Measurements from ENCODE around the gene GPATCH4. TPM values are rescaled to one million over a fixed set of nuclear protein-coding genes. Genes with fewer than 3 reads are reported as not detected.
"Not testable (repeated sequence)": the region's sequence is repeated elsewhere in the genome, so short reads cannot be mapped to it uniquely, and the experiment has no call there.

GPATCH4 gene
- total RNA-seq, 1 donor from 2014 or later, result 19.7 TPM

GRCh38 chr1:156629823-156630449 lies 28.7 kb upstream of the GPATCH4 start:
- no peak for DNase-seq (ENCODE audit: low spot score)
- intact Hi-C loops (cut with DNase I), result no loop called here
- ATAC-seq, result no peak

GRCh38 chr1:156627313-156627880 lies 26.1 kb upstream of the GPATCH4 start:
- intact Hi-C loops (cut with DNase I), result loop anchor here (2.0 kb wide), 1 partner anchor 25 kb away; no protein-coding TSS in a partner anchor

GRCh38 chr1:156626079-156626438 lies 24.8 kb upstream of the GPATCH4 start:
- intact Hi-C loops (cut with DNase I), result loop anchor here (2.0 kb wide), 1 partner anchor 27 kb away; no protein-coding TSS in a partner anchor
- ATAC-seq (no peak), DNase-seq (ENCODE audit: low spot score) (no peak)

More at GRCh38 chr1:156627313-156627880, 26.1 kb upstream of the GPATCH4 start:
- DNase-seq (ENCODE audit: low spot score) (no peak), ATAC-seq (no peak)

- peak; percentile 79 for DNase-seq (ENCODE audit: low spot score)
- peak; percentile 66 for ATAC-seq
- intact Hi-C loops (cut with DNase I), result loop anchor here (2.0 kb wide), 1 partner anchor 27 kb away; no protein-coding TSS in a partner anchor
Measured at GRCh38 chr1:156625436-156626078, 24.3 kb upstream of the GPATCH4 start.

- ATAC-seq (no peak), DNase-seq (ENCODE audit: low spot score) (no peak)
- intact Hi-C loops (cut with DNase I), result no loop called here
Measured at GRCh38 chr1:156624814-156625435, 23.6 kb upstream of the GPATCH4 start.

DNA sequence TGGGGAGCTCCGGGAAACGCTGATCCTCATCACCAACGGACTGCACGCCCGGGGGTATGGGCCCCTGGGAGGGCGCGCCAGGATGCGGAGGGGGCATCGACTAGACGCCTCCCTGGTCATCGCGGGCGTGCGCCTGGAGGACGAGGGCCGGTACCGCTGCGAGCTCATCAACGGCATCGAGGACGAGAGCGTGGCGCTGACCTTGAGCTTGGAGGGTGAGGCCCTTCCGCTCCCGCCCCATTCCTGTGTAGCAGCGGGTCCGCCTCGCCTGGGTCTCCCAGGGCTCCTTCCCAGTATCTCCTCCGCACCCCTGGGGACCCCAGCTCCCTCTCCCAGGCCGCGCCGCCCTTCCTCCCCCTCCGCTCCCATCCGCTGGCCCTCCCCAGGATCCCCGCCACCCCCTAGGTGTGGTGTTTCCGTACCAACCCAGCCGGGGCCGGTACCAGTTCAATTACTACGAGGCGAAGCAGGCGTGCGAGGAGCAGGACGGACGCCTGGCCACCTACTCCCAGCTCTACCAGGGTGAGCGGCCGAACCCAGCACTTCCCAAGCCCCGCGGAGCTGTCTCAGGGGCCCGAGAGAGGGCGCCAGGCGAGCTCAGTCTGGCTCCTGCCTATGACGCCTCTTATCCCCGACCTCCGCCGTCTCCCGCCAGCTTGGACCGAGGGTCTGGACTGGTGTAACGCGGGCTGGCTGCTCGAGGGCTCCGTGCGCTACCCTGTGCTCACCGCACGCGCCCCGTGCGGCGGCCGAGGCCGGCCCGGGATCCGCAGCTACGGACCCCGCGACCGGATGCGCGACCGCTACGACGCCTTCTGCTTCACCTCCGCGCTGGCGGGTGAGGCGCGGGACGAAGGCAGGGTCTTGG lies 22.9 kb upstream of the GPATCH4 start:
- intact Hi-C loops (cut with DNase I), result no loop called here
- ATAC-seq (peak; percentile 59), DNase-seq (ENCODE audit: low spot score) (peak; percentile 67)

- DNase-seq (ENCODE audit: low spot score), result no peak
- intact Hi-C loops (cut with DNase I), result no loop called here
- no peak for ATAC-seq
Measured at GRCh38 chr1:156622581-156623297, 21.5 kb upstream of the GPATCH4 start.

GRCh38 chr1:156619582-156619955 lies 18.3 kb upstream of the GPATCH4 start:
- intact Hi-C loops (cut with DNase I), result no loop called here
- ATAC-seq (no peak), DNase-seq (ENCODE audit: low spot score) (no peak)

- DNase-seq (ENCODE audit: low spot score), result no peak
- intact Hi-C loops (cut with DNase I), result no loop called here
Measured at GRCh38 chr1:156618853-156619581, 17.7 kb upstream of the GPATCH4 start, which contains the start of gene HAPLN2. Gene HAPLN2, plus strand, starts transcription at chr1:156619415. Its CDS starts 4,076 bp downstream, at chr1:156623491.

DNA sequence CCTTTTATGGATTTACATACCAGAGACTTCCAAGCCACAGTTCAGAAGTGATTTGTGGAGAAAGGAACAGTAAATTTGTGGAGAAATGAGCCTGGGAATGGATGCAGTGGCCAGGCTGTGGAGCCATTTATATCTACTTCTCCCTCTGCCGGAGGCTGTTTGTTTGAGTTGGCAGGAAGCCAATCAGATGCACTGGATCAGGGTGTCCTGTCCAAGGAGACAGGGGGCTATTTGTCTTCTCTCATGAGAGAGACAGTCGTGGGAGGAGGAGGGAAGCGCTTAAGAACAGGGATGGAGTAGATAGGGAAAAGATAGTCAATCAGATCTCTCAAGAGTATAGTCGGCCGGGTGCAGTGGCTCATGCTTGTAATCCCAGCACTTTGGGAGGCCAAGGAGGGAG lies 15.2 kb upstream of the GPATCH4 start:
- DNase-seq (ENCODE audit: low spot score) (no peak), ATAC-seq (peak; percentile 52)
- intact Hi-C loops (cut with DNase I), result no loop called here

More at GRCh38 chr1:156618853-156619581, 17.7 kb upstream of the GPATCH4 start, which contains the start of gene HAPLN2:
- ATAC-seq, result no peak

- DNase-seq (ENCODE audit: low spot score) (no peak), ATAC-seq (peak; percentile 13)
- intact Hi-C loops (cut with DNase I), result no loop called here
Measured at GRCh38 chr1:156615946-156616345, 14.7 kb upstream of the GPATCH4 start.

GRCh38 chr1:156612666-156613065 lies 11.4 kb upstream of the GPATCH4 start:
- intact Hi-C loops (cut with DNase I), result no loop called here
- DNase-seq (ENCODE audit: low spot score) (no peak), ATAC-seq (no peak)

- intact Hi-C loops (cut with DNase I); DNase-seq (ENCODE audit: low spot score); ATAC-seq: not testable (repeated sequence)
Measured at GRCh38 chr1:156610072-156610471, 8.8 kb upstream of the GPATCH4 start.

- no peak for ATAC-seq
- intact Hi-C loops (cut with DNase I), result loop anchor here (10.0 kb wide), 1 partner anchor 224 kb away; no protein-coding TSS in a partner anchor
Measured at GRCh38 chr1:156608981-156609380, 7.7 kb upstream of the GPATCH4 start.

GRCh38 chr1:156608036-156608674 lies 6.9 kb upstream of the GPATCH4 start:
- DNase-seq (ENCODE audit: low spot score), result no peak

More at GRCh38 chr1:156608981-156609380, 7.7 kb upstream of the GPATCH4 start:
- DNase-seq (ENCODE audit: low spot score), result no peak

DNA sequence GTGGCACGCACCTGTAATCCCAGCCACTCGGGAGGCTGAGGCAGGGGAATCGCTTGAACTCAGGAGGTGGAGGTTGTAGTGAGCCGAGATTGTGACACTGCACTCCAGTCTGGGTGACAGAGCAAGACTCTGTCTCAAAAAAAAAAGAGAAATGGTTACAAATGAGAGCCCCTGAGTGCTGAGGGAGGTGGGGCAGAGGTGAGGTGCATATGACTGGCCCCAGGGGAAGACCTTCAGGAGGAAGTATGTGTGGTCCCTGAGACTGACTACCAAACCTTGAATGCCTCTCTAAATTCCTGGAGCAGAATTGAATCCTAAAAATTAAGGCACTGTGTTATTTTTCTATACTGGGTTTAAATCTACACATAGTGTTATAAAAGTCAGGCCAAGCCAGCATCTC lies 6.1 kb upstream of the GPATCH4 start:
- not testable (repeated sequence) for ATAC-seq; DNase-seq (ENCODE audit: low spot score)
- intact Hi-C loops (cut with DNase I), result loop anchor here (10.0 kb wide), 1 partner anchor 223 kb away; no protein-coding TSS in a partner anchor

More at GRCh38 chr1:156608036-156608674, 6.9 kb upstream of the GPATCH4 start:
- peak; percentile 93 for ATAC-seq
- intact Hi-C loops (cut with DNase I), result loop anchor here (10.0 kb wide), 1 partner anchor 223 kb away; no protein-coding TSS in a partner anchor
